SU-DHL-6 (cell line): Measurements from ENCODE around the gene TAS2R46.
"Not testable (repeated sequence)": the region's sequence is repeated elsewhere in the genome, so short reads cannot be mapped to it uniquely, and the experiment has no call there.

Experiments used
- CTCF ChIP-seq: fragments of 200-600 bp; sonication (generic); IDR thresholded peaks from one replicate; pipeline ENCODE4 v1.5.1; 2017; ENCODE audit warnings: antibody characterized with exemption, mild to moderate bottlenecking, low read length, moderate library complexity; ENCODE audit not compliant: insufficient read depth, poor library complexity, severe bottlenecking
- EZH2phosphoT487 ChIP-seq: fragments of 200-600 bp; sonication (generic), shearing (Covaris generic); conservative IDR thresholded peaks from 2 replicates; pipeline ENCODE4 v1.6.1; 2018; ENCODE audit warnings: mild to moderate bottlenecking, antibody characterized with exemption, low read length, moderate library complexity, mixed read lengths

- not testable (repeated sequence) for TF ChIP-seq CTCF, EZH2phosphoT487
Observed at GRCh38 chr12:11094910-11095309, 32.8 kb upstream of the TAS2R46 start.
